ENCODE data around the gene WWOX.
"Not testable (repeated sequence)": the region's sequence is repeated elsewhere in the genome, so short reads cannot be mapped to it uniquely, and the experiment has no call there.

DNA sequence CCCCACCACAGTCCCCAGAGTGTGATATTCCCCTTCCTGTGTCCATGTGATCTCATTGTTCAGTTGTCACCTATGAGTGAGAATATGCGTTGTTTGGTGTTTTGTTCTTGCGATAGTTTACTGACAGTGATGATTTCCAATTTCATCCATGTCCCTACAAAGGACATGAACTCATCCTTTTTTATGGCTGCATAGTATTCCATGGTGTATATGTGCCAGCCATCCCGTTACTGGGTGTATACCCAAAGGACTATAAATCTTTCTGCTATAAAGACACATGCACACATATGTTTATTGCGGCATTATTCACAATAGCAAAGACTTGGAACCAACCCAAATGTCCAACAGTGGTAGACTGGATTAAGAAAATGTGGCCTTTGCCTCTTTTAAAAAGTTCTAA, 952.7 kb downstream of the WWOX start:
- TF ChIP-seq, protein P1, sequence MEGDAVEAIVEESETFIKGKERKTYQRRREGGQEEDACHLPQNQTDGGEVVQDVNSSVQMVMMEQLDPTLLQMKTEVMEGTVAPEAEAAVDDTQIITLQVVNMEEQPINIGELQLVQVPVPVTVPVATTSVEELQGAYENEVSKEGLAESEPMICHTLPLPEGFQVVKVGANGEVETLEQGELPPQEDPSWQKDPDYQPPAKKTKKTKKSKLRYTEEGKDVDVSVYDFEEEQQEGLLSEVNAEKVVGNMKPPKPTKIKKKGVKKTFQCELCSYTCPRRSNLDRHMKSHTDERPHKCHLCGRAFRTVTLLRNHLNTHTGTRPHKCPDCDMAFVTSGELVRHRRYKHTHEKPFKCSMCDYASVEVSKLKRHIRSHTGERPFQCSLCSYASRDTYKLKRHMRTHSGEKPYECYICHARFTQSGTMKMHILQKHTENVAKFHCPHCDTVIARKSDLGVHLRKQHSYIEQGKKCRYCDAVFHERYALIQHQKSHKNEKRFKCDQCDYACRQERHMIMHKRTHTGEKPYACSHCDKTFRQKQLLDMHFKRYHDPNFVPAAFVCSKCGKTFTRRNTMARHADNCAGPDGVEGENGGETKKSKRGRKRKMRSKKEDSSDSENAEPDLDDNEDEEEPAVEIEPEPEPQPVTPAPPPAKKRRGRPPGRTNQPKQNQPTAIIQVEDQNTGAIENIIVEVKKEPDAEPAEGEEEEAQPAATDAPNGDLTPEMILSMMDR (IDR thresholded peaks at IDR 0.05; ENCODE audit: borderline replicate concordance, extremely low read depth, low read length, poor library complexity, severe bottlenecking): not testable (repeated sequence)
- not testable (repeated sequence) for TF ChIP-seq EZH2 (IDR thresholded peaks at IDR 0.05; ENCODE audit: borderline replicate concordance, low read depth, low read length, severe bottlenecking)
